Peyer's patch (tissue), 4 donors: ENCODE data around the gene LAMC1.

Experiments
- POLR2A ChIP-seq, 2 donors: fragments of 450-650 bp; IDR thresholded peaks; one replicate each; pipeline ENCODE4 v1.5.1; 2017; ENCODE audit warnings: antibody characterized with exemption in 2 of 2, mild to moderate bottlenecking in 2 of 2, moderate library complexity in 2 of 2
- TF ChIP-seq, protein P1 (sequence below), 6 experiments: fragments of 450-650 bp in 4 of 6; fragments of 200-600 bp in 2 of 6; sonication (generic) in 1 of 6; IDR thresholded peaks; one replicate each; pipeline ENCODE4 v1.5.1; 2017 to 2019; ENCODE audit warnings: antibody characterized with exemption in 6 of 6, mild to moderate bottlenecking in 3 of 6, moderate library complexity in 1 of 6

DNA sequence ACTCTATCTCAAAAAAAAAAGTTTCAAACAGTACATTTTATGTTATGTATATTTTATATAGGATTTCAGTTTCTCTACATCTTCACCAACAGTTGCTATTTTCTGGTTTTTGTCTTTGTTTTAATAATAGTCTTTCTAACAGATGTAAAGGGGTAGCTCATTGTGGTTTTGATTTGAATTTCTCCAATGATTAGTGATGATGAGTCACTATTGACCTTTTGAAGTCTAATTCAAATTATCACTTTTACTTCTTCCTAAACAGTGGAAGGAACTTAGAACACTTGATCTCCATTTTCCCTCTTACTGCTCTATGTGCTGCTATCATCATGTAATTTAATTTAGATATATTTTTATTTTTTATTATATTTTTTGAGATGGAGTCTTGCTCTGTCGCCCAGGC, 38.6 kb upstream of the LAMC1 start:
- TF ChIP-seq, protein P1, sequence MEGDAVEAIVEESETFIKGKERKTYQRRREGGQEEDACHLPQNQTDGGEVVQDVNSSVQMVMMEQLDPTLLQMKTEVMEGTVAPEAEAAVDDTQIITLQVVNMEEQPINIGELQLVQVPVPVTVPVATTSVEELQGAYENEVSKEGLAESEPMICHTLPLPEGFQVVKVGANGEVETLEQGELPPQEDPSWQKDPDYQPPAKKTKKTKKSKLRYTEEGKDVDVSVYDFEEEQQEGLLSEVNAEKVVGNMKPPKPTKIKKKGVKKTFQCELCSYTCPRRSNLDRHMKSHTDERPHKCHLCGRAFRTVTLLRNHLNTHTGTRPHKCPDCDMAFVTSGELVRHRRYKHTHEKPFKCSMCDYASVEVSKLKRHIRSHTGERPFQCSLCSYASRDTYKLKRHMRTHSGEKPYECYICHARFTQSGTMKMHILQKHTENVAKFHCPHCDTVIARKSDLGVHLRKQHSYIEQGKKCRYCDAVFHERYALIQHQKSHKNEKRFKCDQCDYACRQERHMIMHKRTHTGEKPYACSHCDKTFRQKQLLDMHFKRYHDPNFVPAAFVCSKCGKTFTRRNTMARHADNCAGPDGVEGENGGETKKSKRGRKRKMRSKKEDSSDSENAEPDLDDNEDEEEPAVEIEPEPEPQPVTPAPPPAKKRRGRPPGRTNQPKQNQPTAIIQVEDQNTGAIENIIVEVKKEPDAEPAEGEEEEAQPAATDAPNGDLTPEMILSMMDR (IDR thresholded peaks at IDR 0.05), result no peak
- TF ChIP-seq POLR2A (IDR thresholded peaks at IDR 0.05), result no peak
